Cardiac fibroblast (primary cell): ENCODE data around the gene TMEM100.

Source experiments
- DNase-seq, 2 donors: peaks; one replicate each; pipeline versions ENCODE4 v3.0.0 to v3.0.0-alpha.2; 2010; ENCODE audit warnings: low read depth in 2 of 2
- H3K4me3 ChIP-seq, 2 donors: replicated peaks in 1 of 2; 1 replicate in 1 of 2; 2 replicates in 1 of 2; pipeline ENCODE4 v1.5.1; 2011; ENCODE audit warnings: low read depth in 2 of 2, low read length in 2 of 2, mild to moderate bottlenecking in 2 of 2, moderate library complexity in 1 of 2
- TF ChIP-seq, protein P1 (sequence below): IDR thresholded peaks from one replicate; pipeline ENCODE4 v1.5.1; 2011; ENCODE audit warnings: low read depth, mild to moderate bottlenecking, low read length, inconsistent platforms

Gene TMEM100

DNA sequence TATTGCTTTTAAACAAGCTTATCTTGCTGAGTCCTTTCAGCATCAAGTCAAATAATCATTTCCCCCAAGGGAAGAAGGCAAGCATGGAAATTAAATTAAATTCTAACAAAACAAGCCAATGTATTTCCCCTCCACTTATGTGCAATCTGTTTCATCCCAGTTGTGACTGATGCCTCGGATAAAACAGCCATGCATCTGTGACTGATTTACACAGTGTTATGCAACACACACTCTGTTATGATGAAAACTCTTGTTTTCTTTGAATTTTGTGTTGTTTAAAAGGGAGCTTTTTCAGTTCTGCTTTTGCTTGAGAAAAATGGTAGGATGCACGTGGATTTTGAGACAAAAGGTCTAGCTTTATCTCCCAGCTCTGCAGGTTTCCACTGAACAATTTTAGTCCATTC is 32.6 kb downstream of the TMEM100 start:
- peak in 1 of 2 donors; percentile 11 for DNase-seq
- H3K4me3 ChIP-seq, result no peak overlapping the region
- TF ChIP-seq, protein P1, sequence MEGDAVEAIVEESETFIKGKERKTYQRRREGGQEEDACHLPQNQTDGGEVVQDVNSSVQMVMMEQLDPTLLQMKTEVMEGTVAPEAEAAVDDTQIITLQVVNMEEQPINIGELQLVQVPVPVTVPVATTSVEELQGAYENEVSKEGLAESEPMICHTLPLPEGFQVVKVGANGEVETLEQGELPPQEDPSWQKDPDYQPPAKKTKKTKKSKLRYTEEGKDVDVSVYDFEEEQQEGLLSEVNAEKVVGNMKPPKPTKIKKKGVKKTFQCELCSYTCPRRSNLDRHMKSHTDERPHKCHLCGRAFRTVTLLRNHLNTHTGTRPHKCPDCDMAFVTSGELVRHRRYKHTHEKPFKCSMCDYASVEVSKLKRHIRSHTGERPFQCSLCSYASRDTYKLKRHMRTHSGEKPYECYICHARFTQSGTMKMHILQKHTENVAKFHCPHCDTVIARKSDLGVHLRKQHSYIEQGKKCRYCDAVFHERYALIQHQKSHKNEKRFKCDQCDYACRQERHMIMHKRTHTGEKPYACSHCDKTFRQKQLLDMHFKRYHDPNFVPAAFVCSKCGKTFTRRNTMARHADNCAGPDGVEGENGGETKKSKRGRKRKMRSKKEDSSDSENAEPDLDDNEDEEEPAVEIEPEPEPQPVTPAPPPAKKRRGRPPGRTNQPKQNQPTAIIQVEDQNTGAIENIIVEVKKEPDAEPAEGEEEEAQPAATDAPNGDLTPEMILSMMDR, result no peak

DNA sequence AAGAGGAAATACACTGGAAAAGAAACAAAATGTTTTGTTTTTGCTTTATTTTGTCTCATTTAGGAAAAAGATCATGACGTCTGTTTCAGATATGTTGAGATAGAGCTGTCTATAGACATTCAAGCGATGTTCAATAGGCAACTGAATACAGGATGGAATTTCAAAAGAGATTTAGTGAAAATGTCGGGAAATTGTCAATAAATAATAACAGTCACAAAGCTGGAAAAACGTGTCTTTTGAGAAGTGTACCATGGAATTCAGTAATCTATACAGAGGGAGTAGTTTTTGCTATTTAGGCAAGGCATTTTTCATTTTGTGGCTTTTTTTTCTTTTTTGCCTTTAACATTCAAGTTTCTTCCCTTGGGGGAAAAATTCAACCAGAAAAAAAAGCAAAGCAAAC is 33.0 kb downstream of the TMEM100 start:
- no peak for DNase-seq
- TF ChIP-seq, protein P1, result no peak
- H3K4me3 ChIP-seq, result no peak overlapping the region

DNA sequence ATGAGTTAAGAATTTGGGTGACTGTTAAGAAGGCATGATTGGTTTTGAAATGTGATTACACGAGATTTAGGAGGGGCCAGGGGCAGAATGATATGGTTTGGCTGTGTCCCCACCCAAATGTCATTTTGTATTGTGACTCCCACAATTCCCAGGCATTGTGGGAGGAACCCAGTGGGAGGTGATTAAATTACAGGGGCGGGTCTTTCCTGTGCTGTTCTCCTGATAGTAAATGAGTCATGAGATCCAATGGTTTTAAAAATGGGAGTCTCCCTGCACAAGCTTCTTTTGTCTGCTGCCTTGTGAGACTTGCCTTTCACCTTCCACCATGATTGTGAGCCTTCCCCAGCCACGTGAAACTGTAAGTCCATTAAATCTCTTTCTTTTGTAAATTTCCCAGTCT is 34.6 kb downstream of the TMEM100 start:
- TF ChIP-seq, protein P1, result no peak
- no peak for DNase-seq
- H3K4me3 ChIP-seq, result no peak overlapping the region

DNA sequence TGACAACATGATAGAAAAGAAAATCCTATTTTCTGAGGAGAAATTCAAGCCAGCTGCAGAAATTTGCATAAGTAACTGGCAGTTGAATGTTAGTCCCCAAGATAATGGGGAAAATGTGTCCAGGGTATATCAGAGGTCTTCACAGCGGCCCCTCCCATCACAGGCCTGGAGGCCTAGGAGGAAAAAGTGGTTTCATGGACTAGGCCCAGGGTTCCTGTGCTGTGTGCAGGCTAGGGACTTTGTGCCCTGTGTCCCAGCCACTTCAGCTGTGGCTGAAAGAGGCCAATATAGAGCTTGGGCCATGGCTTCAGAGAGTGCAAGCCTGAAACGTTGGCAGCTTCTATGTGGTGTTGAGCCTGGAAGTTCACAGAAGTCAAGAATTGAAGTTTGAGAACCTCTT is 35.6 kb downstream of the TMEM100 start:
- no peak for DNase-seq
- TF ChIP-seq, protein P1, result no peak
- no peak overlapping the region for H3K4me3 ChIP-seq

DNA sequence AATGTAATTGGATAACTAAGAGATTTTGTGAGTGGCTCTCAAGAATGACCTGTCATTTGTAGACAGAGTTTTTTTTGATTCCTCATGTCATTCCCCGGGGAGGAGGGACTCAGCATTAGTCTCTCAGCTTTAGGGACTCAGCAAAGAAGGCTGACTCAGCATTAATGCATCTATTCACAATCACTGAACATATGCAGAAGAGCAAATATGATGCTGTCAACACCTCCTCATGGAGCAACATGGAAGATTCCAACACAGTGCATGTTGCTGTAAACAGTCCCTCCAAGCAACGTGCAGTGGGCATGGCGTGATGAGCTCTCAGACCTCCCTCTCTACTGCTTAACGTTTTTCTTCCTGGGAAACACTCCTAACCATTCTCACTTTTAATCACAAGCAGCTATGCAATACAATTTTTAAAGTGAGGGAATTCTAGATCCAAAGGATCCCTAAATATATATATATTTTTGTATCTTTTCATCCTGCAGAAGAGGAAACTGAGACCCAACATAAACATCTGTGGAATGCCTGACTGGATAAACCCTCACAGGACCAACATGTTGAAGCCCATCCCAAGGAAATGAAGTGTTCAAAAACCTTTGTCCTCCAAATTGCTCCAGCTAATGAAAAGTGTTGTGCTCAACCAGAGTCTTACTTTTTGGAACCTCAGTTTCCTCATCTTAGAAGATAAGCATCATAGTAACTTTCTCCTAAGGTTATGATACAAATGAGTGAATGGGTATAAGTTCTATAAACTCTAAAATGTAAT is 38.9 kb downstream of the TMEM100 start:
- H3K4me3 ChIP-seq, result no peak overlapping the region
- DNase-seq, result no peak
- TF ChIP-seq, protein P1, result no peak

DNA sequence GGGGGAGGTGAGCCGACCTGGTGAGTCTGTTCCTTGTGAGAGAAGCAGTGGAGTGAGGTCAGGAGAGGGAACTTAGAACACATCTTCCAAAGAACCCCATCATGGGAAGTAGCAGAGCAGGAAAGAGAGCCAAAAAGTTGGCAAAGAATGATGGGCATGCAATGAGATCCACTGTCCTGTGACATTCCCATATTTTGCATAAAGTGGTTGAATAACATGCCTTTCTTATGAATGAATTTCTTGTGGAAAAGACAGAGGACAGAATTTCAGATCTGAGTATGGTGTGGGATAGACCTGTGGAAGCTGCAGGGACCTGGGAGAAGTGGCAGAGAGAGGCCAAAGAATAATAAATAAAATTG is 41.3 kb downstream of the TMEM100 start:
- TF ChIP-seq, protein P1, result no peak
- H3K4me3 ChIP-seq, result no peak overlapping the region
- no peak for DNase-seq
